Mammary epithelial cell (primary cell): ENCODE results near the gene INO80C.

Source experiments
- CTCF ChIP-seq, 2 donors: IDR thresholded peaks in 1 of 2; conservative IDR thresholded peaks in 1 of 2; 2 replicates each; pipeline ENCODE4 v1.5.1; 2011 to 2012; ENCODE audit warnings: inconsistent platforms in 2 of 2, low read length in 2 of 2, mild to moderate bottlenecking in 2 of 2, control low read depth in 1 of 2, low read depth in 1 of 2; ENCODE audit not compliant: insufficient read depth in 1 of 2; ENCODE audit errors: extremely low read depth in 1 of 2
- EZH2 ChIP-seq: IDR thresholded peaks from 2 replicates; pipeline ENCODE4 v1.6.1; 2012; ENCODE audit warnings: low read length, inconsistent platforms, borderline replicate concordance

- no peak for TF ChIP-seq CTCF (conservative IDR thresholded peaks at IDR 0.05 in 1 of 2, IDR thresholded peaks at IDR 0.05 in 1 of 2; ENCODE audit: extremely low read depth in 1 of 2, insufficient read depth in 1 of 2, low read depth in 1 of 2, low read length in 2 of 2)
- no peak for TF ChIP-seq EZH2
Observed at GRCh38 chr18:35525795-35526494, 28.2 kb upstream of the INO80C start.
